ENCODE data around the gene MT4.

Gene MT4

DNA sequence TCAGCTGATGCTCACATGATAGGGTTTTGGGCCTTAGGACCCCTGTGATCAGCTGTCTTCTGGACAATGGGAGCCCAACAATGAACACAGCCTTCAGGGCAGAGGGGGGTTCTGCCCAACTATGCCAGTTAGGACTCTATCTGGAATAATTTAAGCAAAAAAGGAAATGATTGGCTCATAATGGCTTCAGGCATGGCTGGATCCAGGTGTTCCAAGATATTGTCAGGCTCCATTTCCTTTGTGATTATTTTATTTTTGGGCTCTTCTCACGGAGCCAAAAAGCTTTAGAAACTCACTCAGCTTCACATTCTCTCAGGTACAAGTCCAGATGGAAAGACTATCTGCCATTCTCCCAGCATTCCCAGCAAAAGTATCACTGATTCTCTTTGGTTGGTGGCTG, 40.6 kb downstream of the MT4 start:
- ChIA-PET CTCF (interaction anchor here (0.5 to 2.3 kb wide), 4 partner anchors 28 to 1227 kb away, joined by 3 to 8 read pairs (median 4); no protein-coding TSS in a partner anchor), POLR2A (ENCODE audit: low non-redundant PET) (interaction anchor here (1.0 kb wide), 1 partner anchor 18 kb away, joined by 3 read pairs; no protein-coding TSS in a partner anchor)
- DNase-seq (ENCODE audit: low spot score) = no peak
- TF ChIP-seq, protein P1, sequence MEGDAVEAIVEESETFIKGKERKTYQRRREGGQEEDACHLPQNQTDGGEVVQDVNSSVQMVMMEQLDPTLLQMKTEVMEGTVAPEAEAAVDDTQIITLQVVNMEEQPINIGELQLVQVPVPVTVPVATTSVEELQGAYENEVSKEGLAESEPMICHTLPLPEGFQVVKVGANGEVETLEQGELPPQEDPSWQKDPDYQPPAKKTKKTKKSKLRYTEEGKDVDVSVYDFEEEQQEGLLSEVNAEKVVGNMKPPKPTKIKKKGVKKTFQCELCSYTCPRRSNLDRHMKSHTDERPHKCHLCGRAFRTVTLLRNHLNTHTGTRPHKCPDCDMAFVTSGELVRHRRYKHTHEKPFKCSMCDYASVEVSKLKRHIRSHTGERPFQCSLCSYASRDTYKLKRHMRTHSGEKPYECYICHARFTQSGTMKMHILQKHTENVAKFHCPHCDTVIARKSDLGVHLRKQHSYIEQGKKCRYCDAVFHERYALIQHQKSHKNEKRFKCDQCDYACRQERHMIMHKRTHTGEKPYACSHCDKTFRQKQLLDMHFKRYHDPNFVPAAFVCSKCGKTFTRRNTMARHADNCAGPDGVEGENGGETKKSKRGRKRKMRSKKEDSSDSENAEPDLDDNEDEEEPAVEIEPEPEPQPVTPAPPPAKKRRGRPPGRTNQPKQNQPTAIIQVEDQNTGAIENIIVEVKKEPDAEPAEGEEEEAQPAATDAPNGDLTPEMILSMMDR (conservative IDR thresholded peaks at IDR 0.05; ENCODE audit: low read depth) = no peak
- H3K27ac ChIP-seq = peak overlapping the region; percentile 100

DNA sequence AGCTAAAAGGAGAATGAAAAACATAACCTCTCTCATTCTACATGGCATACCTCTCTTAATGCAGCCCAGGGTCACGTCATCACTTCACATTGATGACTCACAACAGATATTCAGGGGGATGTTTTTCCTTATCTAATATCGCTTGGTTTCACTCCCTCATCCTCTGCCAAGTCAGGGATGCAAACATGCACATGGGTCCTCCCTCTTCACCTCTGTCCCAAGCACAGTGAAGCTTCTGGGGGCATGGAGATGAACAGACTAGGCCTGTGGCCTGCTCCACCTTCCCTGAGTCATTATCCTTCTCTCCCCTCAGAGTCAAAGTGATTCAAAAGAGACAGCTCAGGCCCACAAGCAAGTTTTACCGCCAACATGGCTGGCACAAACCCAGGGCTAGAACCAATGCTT, 41.2 kb downstream of the MT4 start:
- TF ChIP-seq, protein P1 (conservative IDR thresholded peaks at IDR 0.05; ENCODE audit: low read depth) = no peak
- DNase-seq (ENCODE audit: low spot score) = peak; percentile 73
- CTCF ChIA-PET = interaction anchor here (0.5 to 2.3 kb wide), 4 partner anchors 29 to 1228 kb away, joined by 3 to 8 read pairs (median 4); no protein-coding TSS in a partner anchor
- POLR2A ChIA-PET (ENCODE audit: low non-redundant PET) = interaction anchor here (1.0 to 1.6 kb wide), 2 partner anchors 17 to 20 kb away, joined by 3 to 11 read pairs; partner anchors contain the start of gene MT1E
- peak overlapping the region; percentile 100 for H3K27ac ChIP-seq

DNA sequence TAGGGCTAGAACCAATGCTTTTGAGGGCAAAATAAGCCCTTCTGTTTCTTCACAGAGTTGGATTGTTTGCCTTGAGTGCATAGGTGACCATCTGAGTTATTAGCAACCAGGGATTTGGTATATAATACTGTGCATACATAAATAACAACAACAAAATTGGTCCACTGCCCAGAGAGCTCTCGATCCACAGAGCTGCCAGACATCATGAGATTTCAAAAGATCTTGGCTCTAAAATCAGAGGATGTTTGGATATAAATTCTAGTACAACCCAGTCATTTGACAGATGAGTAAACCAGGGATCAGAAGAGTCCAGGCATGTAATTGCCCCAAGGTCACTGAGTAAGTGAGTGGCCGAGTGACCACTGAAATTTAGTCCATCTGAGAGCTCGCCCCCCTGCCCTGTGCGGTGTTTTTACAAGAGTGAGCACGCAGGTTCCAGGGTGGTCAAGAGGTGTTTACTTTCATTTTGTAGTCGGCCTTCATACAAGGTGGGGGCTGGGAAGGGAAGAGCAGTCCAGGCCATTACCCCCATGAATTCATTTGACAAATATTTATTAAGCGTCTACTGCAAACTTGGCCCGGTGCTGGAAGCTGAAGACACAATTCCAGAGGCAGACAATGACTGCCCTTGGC, 41.7 kb downstream of the MT4 start:
- ChIA-PET CTCF (interaction anchor here (1.8 to 2.3 kb wide), 2 partner anchors 29 to 95 kb away, joined by 5 to 8 read pairs; no protein-coding TSS in a partner anchor), POLR2A (ENCODE audit: low non-redundant PET) (interaction anchor here (0.6 to 1.6 kb wide), 4 partner anchors 17 to 95 kb away, joined by 3 to 11 read pairs (median 7); partner anchors contain the start of gene MT1E)
- TF ChIP-seq, protein P1 (conservative IDR thresholded peaks at IDR 0.05; ENCODE audit: low read depth) = no peak
- H3K27ac ChIP-seq = peak overlapping the region; percentile 100
- peak; percentile 69 for DNase-seq (ENCODE audit: low spot score)

DNA sequence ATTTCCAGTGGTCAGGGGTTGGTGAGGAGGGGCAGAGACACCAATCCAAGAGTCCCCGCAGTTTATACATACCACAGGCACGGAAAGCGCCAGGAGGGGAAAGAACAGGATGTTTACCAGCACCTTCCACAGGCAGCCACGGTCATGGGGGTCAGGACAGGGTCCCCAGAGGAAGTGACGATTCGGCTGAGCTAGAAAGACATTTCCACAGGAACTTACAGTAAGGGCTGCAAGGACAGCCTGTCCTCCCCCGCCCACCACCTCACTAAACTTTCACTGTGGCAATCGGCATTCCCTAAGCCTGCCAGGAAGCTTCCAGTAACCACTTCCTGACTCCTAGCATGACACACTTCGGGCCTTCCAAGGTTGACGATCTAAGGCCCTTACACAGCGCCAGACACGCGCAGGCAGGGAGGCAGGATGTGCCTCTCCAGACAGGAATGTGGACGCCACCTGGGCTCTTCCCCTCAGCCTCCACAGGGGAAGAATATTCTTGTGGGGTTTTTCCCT, 42.3 kb downstream of the MT4 start:
- ChIA-PET POLR2A (ENCODE audit: low non-redundant PET) (interaction anchor here (0.6 to 1.6 kb wide), 3 partner anchors 19 to 94 kb away, joined by 4 to 11 read pairs (median 10); partner anchors contain the start of gene MT1E), CTCF (interaction anchor here (1.8 to 2.3 kb wide), 2 partner anchors 30 to 95 kb away, joined by 5 to 8 read pairs; no protein-coding TSS in a partner anchor)
- H3K27ac ChIP-seq = peak overlapping the region; percentile 100
- TF ChIP-seq, protein P1 (conservative IDR thresholded peaks at IDR 0.05; ENCODE audit: low read depth) = no peak
- DNase-seq (ENCODE audit: low spot score) = peak; percentile 94

DNA sequence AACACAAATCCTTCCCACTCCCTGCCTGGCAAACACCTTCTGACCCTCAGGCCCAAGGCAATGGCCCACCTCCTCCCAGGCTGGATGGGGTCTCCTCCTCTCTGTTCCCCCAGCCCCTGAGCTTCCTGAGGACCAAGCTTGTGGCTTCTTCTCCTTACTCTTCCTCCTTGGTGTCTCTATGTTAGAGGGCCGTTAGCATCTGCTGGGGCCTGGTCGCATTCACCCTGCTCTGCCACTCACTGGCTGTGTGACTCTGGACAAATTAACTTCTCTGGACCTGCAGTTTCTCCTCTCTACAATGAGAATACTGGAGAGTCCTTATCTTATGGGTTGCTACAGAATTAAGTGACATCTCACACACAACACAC, 42.8 kb downstream of the MT4 start:
- H3K27ac ChIP-seq = peak overlapping the region; percentile 100
- POLR2A ChIA-PET (ENCODE audit: low non-redundant PET) = interaction anchor here (0.9 to 1.6 kb wide), 4 partner anchors 18 to 76 kb away, joined by 4 to 11 read pairs (median 10); partner anchors contain the start of genes MT1E and MT1X
- TF ChIP-seq, protein P1 (conservative IDR thresholded peaks at IDR 0.05; ENCODE audit: low read depth) = no peak
- CTCF ChIA-PET = interaction anchor here (2.3 kb wide), 1 partner anchor 30 kb away, joined by 8 read pairs; no protein-coding TSS in a partner anchor
- no peak for DNase-seq (ENCODE audit: low spot score)

DNA sequence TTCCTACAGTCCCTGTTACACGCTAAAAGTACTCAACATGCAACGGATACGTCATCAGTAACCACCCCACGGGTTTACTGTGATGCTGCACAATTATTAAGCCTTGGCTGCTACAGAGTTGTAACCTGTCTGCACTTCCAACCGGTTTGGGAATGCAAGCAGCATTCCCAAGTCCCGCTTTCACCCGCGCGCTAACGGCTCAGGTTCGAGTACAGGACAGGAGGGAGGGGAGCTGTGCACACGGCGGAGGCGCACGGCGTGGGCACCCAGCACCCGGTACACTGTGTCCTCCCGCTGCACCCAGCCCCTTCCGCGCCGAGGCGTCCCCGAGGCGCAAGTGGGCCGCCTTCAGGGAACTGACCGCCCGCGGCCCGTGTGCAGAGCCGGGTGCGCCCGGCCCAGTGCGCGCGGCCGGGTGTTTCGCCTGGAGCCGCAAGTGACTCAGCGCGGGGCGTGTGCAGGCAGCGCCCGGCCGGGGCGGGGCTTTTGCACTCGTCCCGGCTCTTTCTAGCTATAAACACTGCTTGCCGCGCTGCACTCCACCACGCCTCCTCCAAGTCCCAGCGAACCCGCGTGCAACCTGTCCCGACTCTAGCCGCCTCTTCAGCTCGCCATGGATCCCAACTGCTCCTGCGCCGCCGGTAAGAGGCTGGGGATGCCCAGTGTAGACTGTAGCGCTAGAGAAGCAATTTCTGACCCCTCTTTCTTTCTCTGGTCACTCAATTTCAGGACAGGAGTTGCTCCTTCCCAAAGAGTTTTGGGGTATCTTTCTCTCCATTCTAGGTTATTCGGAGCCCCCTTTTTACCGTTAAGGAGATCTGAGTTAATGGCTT, 43.4 kb downstream of the MT4 start, which contains the start of gene MT2A:
MT2A (plus strand) TSS at position 542 of the 833 bp plus-strand sequence; CDS start at position 614, 72 bp downstream.
- POLR2A ChIA-PET (ENCODE audit: low non-redundant PET) = interaction anchor here (0.6 to 1.5 kb wide), 7 partner anchors 9 to 83 kb away, joined by 3 to 9 read pairs (median 3); partner anchors contain the start of genes MT1E and MT1X
- CTCF ChIA-PET = no interaction called here
- peak within 1 kb of the TSS; percentile 100 for H3K27ac ChIP-seq
- DNase-seq (ENCODE audit: low spot score) = peak; percentile 92
- TF ChIP-seq, protein P1 (conservative IDR thresholded peaks at IDR 0.05; ENCODE audit: low read depth) = no peak

Measured in RWPE1 (cell line).